Stimulated activated CD8-positive, alpha-beta memory T cell treated with anti-CD3 and anti-CD28 coated beads, Interleukin-7, amount 100 ng/mL, for 48 hours (primary cell): Measurements from ENCODE around the gene PCNT.
"Not testable (repeated sequence)": the region's sequence is repeated elsewhere in the genome, so short reads cannot be mapped to it uniquely, and the experiment has no call there.

Experiments
- DNase-seq, 2 donors: peaks; one replicate each; pipeline ENCODE4 v3.0.0-alpha.2; 2020; ENCODE audit warnings: low read depth in 1 of 2; ENCODE audit errors: extremely low read depth in 1 of 2

PCNT gene

DNA sequence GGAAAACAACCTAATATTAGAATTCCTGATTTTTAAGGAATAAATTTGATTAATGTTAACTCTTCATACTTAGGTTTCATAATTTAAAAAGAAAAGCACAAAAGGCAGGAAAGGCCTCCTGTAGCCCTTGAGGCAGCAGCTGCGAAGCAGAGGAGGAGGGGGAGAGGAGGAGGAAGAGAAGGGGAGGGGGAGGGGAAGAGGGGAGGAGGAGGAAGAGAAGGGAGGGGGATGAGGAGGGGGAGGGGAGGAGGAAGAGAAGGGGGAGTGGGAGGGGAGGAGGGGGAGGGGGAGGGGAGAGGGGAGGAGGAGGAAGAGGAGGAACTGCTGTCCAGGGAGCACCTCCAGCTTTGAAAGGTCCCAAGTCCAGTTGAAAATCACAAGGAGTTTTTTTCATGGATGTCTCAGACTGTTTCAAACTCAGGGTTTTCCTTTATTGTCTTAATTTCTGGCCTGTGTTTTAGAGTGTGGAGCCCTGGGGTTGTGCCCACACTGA is 99.6 kb downstream of the PCNT start:
- no peak for DNase-seq

GRCh38 chr21:46424039-46424591 is 100.2 kb downstream of the PCNT start:
- no peak for DNase-seq

- DNase-seq = no peak
Measured at GRCh38 chr21:46424621-46425020, 100.7 kb downstream of the PCNT start.

DNA sequence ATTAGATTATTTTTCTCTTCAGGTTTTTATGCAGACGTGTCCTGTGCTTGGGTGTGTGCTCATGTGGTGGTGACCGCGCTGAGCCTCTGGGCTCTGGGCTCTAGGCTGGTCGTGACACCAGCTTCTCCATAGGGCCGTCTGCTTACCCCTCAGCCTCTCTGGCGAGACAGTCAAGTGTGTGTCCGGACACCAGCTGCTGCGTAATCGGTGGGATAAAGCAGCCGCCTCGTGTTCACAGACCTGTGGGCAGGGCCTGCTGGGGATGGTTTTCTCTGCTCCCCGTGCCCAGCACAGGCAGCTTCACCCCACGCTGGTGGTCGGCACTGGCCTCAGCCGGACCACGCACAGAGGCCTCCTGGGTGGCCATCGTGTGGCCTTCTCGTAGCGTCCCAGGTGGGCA is 101.1 kb downstream of the PCNT start:
- no peak for DNase-seq

- peak; percentile 30 to 73 for DNase-seq
Measured at GRCh38 chr21:46425571-46425970, 101.6 kb downstream of the PCNT start.

DNA sequence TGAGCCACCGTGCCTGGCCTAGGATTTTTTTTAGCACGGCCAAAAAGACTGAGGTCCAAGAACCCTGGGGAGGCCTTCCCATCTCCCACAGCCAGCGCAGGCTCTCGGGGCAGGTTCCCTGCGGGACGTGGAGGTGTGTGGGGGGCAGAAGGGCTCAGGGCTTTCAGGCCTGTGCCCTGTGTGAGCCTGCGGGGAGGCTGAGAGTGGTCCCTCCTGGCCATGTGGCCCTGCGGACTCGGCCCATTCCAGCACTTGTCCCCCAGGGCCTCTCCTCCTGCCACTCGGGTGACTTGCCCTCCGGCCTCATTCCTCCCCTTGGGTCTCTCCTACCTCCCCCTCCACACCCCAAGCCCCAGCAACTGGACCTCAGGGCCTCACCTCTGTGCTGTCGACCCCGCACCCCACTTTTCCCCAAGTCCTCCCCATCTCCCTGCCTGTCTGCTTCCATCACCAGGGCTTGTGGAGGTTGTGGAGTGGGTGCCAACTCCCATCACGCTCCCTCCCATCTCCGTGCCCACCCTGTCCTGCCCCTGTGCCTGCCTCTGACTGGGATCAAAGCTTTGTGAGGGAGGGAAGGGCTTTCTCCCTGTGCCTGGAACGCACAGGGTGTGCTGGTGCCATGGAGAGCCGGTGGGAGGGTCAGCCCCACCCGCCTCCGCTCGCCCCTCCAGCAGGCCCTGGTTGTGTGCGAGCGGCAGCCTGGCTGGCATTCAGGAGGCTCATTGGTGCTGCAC is 102.5 kb downstream of the PCNT start:
- no peak for DNase-seq

DNA sequence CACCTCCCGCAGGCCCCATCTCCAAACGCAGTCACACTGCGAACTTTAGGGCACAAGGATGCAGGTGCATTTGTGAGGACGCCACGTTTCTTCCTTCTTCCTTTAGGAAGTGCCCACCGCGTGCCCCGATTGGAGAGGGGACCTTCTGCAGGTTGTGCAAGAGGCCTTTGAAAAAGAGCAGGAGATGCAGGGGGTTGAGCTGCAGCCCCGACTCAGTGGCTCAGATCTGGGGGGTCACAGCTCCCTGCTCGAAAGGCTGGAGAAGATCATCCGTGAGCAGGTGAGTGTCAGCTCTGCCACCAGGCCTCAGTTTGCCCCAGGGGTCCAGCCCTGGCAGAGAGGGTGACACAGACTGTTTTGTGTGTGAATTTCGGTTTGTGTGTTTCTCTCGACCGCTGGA is 103.6 kb downstream of the PCNT start:
- DNase-seq = no peak

- DNase-seq = no peak
Measured at GRCh38 chr21:46428286-46428685, 104.3 kb downstream of the PCNT start.

DNA sequence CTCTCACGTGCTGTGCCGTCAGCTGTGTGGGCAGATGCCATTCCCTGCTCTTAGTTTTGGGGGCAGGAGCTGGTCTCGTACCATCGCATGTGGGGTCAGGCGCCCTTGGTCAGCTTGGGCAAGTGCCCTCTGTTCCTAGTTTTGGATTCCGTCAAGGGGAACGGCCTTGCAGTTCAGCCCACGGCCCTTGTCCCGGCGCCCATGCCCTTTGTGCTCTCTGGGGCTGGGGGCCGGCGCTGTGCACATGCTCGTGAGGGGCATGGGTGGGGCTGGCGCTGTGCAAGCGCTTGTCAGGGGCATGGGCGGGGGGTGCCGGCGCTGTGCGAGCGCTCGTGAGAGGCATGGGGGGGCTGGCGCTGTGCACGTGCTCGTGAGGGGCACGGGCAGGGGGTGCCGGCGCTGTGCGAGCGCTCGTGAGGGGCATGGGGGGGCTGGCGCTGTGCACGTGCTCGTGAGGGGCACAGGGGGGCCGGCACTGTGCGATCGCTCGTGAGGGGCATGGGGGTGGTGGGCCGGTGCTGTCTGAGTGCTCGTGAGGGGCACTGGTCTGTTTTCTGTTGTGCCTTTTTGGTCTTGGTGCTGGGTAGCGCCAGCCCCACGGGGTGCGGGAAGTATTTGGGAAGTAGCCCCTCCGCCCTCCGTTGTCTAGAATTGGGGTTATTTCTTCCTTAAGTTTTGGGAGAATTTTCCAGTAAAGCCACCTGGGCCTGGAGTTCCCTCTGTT is 105.2 kb downstream of the PCNT start:
- no peak for DNase-seq

- no peak for DNase-seq
Measured at GRCh38 chr21:46429754-46430681, 106.1 kb downstream of the PCNT start.

DNA sequence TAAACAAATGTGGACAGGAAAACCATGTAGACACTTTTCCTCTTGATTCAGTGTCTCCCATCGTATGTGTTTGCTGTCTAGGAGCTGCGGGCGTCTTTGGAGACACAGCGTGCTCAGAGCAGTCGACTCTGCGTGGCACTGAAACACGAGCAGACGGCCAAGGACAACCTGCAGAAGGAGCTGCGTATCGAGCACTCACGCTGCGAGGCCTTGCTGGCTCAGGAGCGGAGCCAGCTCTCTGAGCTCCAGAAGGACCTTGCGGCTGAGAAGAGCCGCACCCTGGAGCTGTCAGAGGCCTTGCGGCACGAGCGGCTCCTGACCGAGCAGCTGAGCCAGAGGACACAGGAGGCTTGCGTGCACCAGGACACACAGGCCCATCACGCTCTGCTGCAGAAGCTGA is 107.5 kb downstream of the PCNT start:
- DNase-seq = no peak

DNA sequence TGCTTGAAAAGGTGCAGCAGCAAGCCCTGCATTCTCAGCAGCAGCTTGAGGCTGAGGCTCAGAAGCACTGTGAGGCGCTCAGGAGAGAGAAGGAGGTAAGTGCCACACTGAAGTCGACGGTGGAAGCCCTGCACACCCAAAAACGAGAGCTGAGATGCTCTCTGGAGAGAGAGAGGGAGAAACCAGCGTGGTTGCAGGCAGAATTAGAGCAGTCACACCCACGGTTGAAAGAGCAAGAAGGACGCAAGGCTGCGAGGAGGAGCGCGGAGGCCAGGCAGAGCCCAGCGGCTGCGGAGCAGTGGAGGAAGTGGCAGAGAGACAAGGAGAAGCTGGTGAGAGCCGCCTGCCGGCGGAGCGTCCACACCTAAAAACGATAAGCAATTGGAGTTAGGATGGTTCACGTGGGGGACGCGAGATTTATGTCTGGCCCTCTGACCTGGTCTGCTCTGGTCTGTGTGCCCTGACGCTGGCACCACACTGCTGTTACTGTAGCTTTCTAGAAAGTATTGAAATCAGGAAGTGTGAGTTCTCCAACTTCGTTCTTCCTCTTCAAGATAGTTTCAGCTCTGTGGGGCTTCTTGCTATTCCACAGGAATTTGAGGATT is 108.0 kb downstream of the PCNT start:
- no peak for DNase-seq

- DNase-seq = not testable (repeated sequence)
Measured at GRCh38 chr21:46433116-46433515, 109.2 kb downstream of the PCNT start.

GRCh38 chr21:46434322-46434958 is 110.5 kb downstream of the PCNT start:
- no peak for DNase-seq

DNA sequence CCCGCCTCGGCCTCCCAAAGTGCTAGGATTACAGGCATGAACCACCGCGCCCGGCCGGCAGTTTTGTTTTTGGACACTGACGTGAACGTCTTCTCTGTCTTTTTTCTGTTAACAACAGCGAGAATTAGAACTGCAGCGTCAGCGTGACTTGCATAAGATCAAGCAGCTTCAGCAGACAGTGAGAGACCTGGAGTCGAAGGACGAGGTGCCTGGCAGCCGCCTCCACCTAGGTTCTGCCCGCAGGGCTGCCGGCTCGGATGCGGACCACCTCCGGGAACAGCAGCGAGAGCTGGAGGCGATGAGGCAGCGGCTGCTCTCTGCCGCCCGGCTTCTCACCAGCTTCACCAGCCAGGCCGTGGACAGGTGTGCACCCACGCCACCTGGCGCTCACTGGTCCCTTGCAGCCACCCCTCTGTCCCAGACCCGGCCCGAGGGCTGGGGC is 111.9 kb downstream of the PCNT start:
- DNase-seq = no peak

DNA sequence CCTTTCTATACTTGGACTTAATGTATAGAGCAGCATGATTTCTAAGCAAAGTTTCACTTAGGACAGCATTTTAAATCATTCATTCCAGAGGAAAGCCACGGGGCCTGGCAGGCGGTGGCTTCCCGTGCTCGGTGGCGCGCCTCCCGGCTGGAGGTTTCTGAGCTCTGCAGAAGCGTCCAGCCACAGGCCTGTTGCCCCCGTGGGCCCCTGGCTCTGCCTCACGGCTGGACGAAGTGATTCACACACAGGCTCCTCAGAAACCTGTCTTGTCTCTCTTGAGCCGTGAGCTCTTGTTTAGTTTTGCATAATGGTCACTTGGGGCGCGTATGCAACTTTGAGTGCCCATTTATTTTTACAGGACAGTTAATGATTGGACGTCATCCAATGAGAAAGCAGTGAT is 112.7 kb downstream of the PCNT start:
- DNase-seq = no peak

GRCh38 chr21:46437096-46437498 is 113.1 kb downstream of the PCNT start:
- DNase-seq = no peak

DNA sequence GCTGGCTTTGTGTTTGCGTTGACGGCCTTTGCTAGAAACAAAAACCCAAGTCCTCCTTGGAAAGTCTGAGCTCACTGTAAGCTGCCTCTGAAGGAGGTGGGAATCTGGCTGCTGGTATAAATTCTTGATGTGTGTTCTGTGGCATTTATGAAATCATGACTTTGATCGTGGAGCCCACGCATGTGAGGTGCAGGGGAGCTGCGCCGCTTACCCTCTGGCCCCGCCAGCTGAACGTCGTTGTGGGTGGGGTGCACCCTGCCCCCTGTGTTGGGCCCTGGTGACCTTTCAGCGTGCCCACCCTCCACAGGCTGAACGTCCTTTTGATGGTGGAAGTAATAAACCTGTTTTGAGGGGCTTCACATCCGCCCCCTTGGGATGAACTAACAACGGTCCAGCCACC is 113.6 kb downstream of the PCNT start:
- DNase-seq = no peak

GRCh38 chr21:46438241-46438640 is 114.3 kb downstream of the PCNT start:
- no peak for DNase-seq

- no peak for DNase-seq
Measured at GRCh38 chr21:46439906-46440305, 116.0 kb downstream of the PCNT start.
